OCI-M1 (cell line): Measurements from ENCODE around the gene GPAM.
"Not testable (repeated sequence)": the region's sequence is repeated elsewhere in the genome, so short reads cannot be mapped to it uniquely, and the experiment has no call there.

Source experiments
- DNase-seq: peaks from one replicate; lab custom pipeline; 2025; lab: John Stamatoyannopoulos, UW

GPAM gene

DNA sequence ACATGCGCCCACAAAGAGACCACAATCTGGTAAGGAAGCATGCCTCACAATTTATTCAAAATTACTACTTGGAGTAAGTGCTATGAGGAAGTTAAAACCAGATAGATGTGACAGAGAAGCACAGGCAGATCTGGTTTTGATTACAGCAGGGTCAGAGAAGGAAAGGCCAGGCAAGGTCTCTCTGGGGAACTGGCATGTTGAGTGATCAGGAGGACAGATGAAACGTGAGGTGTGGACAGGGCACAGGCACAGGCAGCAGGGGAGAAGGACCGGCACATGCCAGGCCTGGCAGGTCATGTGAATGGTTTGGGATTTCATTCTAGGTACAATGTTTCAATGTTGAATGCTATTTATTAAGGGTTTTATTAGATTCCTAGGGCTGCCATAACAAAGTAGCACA is 51.6 kb downstream of the GPAM start:
- no peak for DNase-seq

DNA sequence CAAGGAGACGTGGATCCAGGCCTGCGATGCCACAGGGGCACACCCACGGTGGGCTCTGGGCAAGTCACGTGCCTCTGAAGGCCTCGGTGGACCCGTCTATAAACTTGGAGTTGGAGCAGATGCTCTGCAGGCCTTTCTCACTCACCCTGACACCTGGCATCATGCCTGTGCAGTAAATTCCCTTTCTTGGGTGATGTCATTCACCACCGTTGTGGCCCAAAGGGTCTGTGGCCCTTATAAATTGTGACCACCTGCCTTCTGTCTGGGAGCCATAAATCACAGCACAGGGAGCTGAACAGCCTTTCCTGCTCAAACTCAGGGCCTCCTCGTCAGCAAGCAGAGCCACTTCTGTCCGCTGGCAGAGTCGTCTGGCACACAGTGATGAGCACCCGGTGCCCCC is 52.2 kb downstream of the GPAM start:
- DNase-seq = no peak

GRCh38 chr10:112126901-112127300 is 56.7 kb downstream of the GPAM start:
- no peak for DNase-seq

GRCh38 chr10:112126172-112126571 is 57.4 kb downstream of the GPAM start:
- no peak for DNase-seq

- DNase-seq = no peak
These were observed 58.7 kb downstream of the GPAM start for GRCh38 chr10:112124866-112125265.

GRCh38 chr10:112122827-112123226 is 60.7 kb downstream of the GPAM start:
- DNase-seq = no peak

- no peak for DNase-seq
These were observed 63.1 kb downstream of the GPAM start for GRCh38 chr10:112120491-112120890.

GRCh38 chr10:112115781-112116385 is 67.7 kb downstream of the GPAM start:
- peak; percentile 67 for DNase-seq

DNA sequence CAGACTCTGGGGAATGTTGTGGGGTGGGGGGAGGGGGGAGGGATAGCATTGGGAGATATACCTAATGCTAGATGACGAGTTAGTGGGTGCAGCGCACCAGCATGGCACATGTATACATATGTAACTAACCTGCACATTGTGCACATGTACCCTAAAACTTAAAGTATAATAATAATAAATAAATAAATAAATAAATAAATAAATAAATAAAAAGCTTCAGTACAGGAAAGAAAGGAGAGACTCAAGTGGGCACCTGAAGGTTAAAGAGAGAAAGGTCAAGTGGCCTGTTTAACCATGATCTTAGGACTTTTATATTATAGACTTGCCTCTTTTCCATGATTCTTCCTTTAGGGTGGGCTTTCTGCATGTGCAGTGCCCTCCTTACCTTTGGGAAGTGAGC is 73.8 kb downstream of the GPAM start:
- DNase-seq = not testable (repeated sequence)
